RWPE2 (cell line): ENCODE results near the gene APLP2.
A peak's percentile ranks its signal among the peaks of the same experiment; 100 is the strongest.

Experiments used
- ATAC-seq: fragments of 200-7000 bp; cut with Tn5 transposase; 3 replicates; pipeline ENCODE4 v1.9.1; 2021; ENCODE audit warnings: low read depth
- DNase-seq: peaks from one replicate; pipeline ENCODE4 v3.0.0-alpha.2; 2020; ENCODE audit warnings: low spot score
- H3K27ac ChIP-seq: fragments of 450-650 bp; 2 replicates; pipeline ENCODE4 v1.5.1; 2017; ENCODE audit warnings: mild to moderate bottlenecking; ENCODE audit not compliant: poor library complexity, severe bottlenecking
- H3K27me3 ChIP-seq: fragments of 250-450 bp; sonication (Bioruptor Pico); 2 replicates; pipeline ENCODE4 v1.5.1; 2021; ENCODE audit warnings: mild to moderate bottlenecking, moderate library complexity; ENCODE audit not compliant: insufficient read depth, poor library complexity, severe bottlenecking
- H3K36me3 ChIP-seq: fragments of 250-450 bp; sonication (Bioruptor Pico); 2 replicates; pipeline ENCODE4 v1.5.1; 2020; ENCODE audit warnings: low read depth, mild to moderate bottlenecking, moderate library complexity
- H3K4me1 ChIP-seq: fragments of 250-450 bp; sonication (Bioruptor Pico); 2 replicates; pipeline ENCODE4 v1.5.1; 2021; ENCODE audit warnings: mild to moderate bottlenecking, moderate library complexity; ENCODE audit not compliant: insufficient read depth, poor library complexity, severe bottlenecking
- H3K4me3 ChIP-seq: fragments of 250-450 bp; sonication (Bioruptor Pico); 2 replicates; pipeline ENCODE4 v1.5.1; 2021; ENCODE audit warnings: mild to moderate bottlenecking, moderate library complexity; ENCODE audit not compliant: severe bottlenecking
- H3K9me3 ChIP-seq: fragments of 250-450 bp; sonication (Bioruptor Pico); 2 replicates; pipeline ENCODE4 v1.5.1; 2021; ENCODE audit warnings: mild to moderate bottlenecking, moderate library complexity; ENCODE audit not compliant: severe bottlenecking
- TF ChIP-seq, protein P1 (sequence below): fragments of 450-650 bp; IDR thresholded peaks from one replicate; pipeline ENCODE4 v1.5.1; 2017; ENCODE audit warnings: mild to moderate bottlenecking, moderate library complexity; ENCODE audit not compliant: poor library complexity, severe bottlenecking

Gene APLP2

DNA sequence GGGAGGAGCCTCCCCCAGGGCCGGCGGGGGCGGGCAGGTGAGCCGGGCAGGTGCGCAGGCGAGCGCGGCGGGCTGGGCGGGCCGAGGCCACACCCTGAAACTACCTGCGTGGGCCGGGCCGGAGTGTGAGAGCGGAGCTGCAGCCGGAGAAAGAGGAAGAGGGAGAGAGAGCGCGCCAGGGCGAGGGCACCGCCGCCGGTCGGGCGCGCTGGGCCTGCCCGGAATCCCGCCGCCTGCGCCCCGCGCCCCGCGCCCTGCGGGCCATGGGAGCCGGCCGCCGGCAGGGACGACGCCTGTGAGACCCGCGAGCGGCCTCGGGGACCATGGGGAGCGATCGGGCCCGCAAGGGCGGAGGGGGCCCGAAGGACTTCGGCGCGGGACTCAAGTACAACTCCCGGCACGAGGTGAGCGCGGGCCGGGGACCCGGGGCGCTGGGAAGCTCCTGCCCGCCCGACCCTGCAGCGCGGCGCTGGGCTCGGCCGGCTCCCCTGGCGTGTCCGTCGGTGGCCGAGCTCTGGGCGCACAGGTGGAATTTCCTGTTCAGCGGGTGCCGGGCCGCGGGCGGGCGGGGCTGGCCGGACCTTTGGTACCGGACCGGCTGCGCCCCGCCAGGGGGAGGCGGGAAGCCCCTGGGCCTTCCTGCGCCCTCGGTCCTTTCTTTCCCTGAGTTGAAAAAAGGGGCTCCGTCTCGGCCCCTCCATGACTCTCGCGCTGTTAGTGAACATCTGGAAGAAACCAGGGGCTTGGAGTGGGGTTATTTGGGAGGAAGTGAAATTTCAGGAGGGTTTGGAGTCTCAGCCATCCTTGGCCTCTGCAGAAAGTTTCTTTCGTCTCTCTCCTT is 90.2 kb downstream of the APLP2 start, which contains the start of gene ST14:
Gene ST14 (plus strand): TSS at position 126 of the 841 bp plus-strand sequence. CDS start 198 bp downstream, at position 324.
- DNase-seq = peak; percentile 79

DNA sequence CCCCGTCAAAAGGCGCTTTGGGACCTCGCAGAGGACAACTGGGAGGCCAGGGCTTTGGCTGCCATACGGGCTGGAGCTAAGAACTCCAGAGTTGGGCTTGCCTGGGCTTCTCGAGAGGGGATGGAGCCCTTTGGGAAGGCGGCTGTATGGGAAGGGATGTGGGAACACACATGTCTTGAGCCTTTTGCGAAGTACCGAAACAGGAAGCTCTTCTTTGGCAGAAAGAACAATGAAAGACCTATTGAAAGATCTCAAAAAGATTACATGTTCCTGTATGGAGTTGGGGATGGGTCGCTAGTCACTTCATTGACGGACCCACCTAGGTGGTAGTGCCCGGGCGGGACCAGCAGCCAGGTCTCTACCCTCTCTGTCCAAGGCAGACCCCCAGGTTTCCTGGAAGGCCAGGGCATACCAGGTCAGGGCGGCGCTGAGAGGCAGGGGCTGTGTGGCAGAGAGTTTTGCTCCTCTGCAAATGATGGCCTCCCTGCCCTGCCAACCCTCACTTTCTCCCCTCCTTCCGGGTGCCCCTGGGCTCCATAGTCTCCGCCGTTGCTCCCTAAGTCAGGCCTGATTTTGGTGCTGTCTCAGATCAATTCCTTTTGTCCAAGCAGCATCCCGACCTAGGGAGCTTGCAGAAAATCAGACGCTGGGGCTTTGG is 90.9 kb downstream of the APLP2 start:
- TF ChIP-seq, protein P1, sequence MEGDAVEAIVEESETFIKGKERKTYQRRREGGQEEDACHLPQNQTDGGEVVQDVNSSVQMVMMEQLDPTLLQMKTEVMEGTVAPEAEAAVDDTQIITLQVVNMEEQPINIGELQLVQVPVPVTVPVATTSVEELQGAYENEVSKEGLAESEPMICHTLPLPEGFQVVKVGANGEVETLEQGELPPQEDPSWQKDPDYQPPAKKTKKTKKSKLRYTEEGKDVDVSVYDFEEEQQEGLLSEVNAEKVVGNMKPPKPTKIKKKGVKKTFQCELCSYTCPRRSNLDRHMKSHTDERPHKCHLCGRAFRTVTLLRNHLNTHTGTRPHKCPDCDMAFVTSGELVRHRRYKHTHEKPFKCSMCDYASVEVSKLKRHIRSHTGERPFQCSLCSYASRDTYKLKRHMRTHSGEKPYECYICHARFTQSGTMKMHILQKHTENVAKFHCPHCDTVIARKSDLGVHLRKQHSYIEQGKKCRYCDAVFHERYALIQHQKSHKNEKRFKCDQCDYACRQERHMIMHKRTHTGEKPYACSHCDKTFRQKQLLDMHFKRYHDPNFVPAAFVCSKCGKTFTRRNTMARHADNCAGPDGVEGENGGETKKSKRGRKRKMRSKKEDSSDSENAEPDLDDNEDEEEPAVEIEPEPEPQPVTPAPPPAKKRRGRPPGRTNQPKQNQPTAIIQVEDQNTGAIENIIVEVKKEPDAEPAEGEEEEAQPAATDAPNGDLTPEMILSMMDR = no peak
- Histone ChIP-seq H3K36me3 (no peaks in the 10 kb centered on the region), H3K4me3 (peak overlapping the region; percentile 64), H3K9me3 (no peaks in the 10 kb centered on the region), H3K27ac (peak overlapping the region; percentile 20), H3K27me3 (no peaks in the 10 kb centered on the region), H3K4me1 (peaks cover 14% of the 10 kb centered on the region)
- no peak for DNase-seq
- ATAC-seq = peak; percentile 5; the same call in 2 of the 3 replicates

More for the DNA sequence above, 90.2 kb downstream of the APLP2 start, which contains the start of gene ST14:
- Histone ChIP-seq H3K27me3 (no peaks in the 10 kb centered on the region), H3K4me1 (peaks cover 14% of the 10 kb centered on the region), H3K27ac (peak within 1 kb of the TSS; percentile 20), H3K4me3 (peak within 1 kb of the TSS; percentile 64), H3K36me3 (no peaks in the 10 kb centered on the region), H3K9me3 (no peaks in the 10 kb centered on the region)
- ATAC-seq = peak; percentile 84
- TF ChIP-seq, protein P1 = no peak

DNA sequence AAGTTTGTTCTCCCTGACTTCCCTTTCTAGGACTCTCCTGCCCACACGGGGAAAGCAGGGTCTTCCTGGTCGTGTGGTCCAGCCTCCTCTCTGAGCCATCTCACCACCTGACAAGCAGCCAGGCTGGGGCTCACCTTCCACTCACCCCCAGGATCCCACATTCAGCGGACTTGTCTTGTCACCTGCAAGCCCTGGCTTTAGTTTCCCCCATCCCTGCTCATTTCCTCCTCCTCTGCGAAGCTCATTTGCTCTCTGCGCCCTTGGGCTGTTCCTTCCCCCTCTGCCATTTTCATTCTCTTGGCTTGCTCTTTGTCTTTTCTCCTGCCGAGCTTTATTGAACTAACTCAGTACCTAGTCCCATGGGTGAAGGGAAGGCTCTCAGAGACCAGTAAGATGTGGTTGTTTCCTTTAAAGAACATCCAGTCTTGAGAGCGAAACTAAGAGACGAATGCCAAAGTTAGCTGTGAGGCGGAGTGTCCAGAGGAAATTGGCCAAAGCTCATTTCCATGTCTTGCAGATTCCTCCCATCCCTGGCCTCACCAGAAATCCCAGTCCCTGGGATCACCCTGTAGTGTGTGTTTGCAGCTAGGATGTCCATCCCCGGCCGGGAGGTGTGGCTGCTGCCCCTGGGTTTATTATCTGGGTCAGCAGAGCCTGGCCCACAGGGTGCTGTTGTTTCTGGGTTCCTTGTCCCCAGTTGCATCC is 91.9 kb downstream of the APLP2 start:
- Histone ChIP-seq H3K36me3 (no peaks in the 10 kb centered on the region), H3K4me3 (no peak overlapping the region), H3K27ac (no peak overlapping the region), H3K4me1 (peaks cover 22% of the 10 kb centered on the region), H3K27me3 (no peaks in the 10 kb centered on the region), H3K9me3 (no peaks in the 10 kb centered on the region)
- TF ChIP-seq, protein P1 = no peak
- ATAC-seq (no peak), DNase-seq (no peak)

DNA sequence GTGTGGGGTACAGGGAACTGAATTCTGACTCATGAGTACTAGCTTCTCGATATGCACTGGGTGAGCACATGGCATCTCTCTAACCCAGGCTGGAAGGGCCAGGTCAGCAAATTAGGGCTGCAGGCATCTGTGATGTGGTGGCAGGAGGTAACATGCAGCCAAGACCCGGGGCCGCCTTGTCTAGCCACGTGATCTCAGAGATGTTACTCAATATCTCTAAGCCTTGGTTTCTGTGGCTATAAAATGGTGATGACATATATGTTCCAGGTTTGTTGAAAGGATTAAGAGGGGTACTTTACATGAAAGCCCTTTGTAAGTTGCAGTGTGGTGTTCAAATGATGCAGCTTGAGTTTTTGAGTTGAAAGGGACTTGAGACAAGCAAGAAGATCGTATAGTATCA is 93.0 kb downstream of the APLP2 start:
- no peaks in the 10 kb centered on the region for H3K36me3 ChIP-seq
- no peaks in the 10 kb centered on the region for H3K27me3 ChIP-seq
- H3K4me3 ChIP-seq = no peak overlapping the region
- H3K9me3 ChIP-seq = no peaks in the 10 kb centered on the region
- no peak for DNase-seq
- ATAC-seq = no peak
- no peak overlapping the region for H3K27ac ChIP-seq
- TF ChIP-seq, protein P1 = no peak
- peaks cover 29% of the 10 kb centered on the region for H3K4me1 ChIP-seq
